ENCODE data around the gene FIBCD1. TPM values are rescaled to one million over a fixed set of nuclear protein-coding genes. Genes with fewer than 3 reads are reported as not detected.

The FIBCD1 gene
- total and polyA plus RNA-seq, 7 donors, result 0.01 TPM; not detected in 6

GRCh38 chr9:130872093-130872492 lies 67.0 kb downstream of the FIBCD1 start:
- no peak for DNase-seq
- TF ChIP-seq CTCF (IDR thresholded peaks at IDR 0.05), result no peak
- H3K27ac ChIP-seq, result no peak overlapping the region
- WGBS, 3 donors, result 90 to 92% (median 90%) methylated on average over 15 of the region's 15 CpGs
- intact Hi-C loops (cut with DNase I), result loop anchor here in 1 of 2 donors (10.0 kb wide), 1 partner anchor 257 kb away; no protein-coding TSS in a partner anchor
- no peak overlapping the region for H3K4me3 ChIP-seq
- no peak for ATAC-seq
- no peaks in the 10 kb centered on the region for H3K9me3 ChIP-seq
- H3K27me3 ChIP-seq (ENCODE audit: insufficient read depth in 3 of 3, low read length in 2 of 3), result no peaks in the 10 kb centered on the region
- peaks cover 2 to 68% of the 10 kb centered on the region in 2 donors for H3K36me3 ChIP-seq (ENCODE audit: insufficient read depth in 1 of 2, low read depth in 1 of 2)
- peaks cover 36% of the 10 kb centered on the region for H3K4me1 ChIP-seq

DNA sequence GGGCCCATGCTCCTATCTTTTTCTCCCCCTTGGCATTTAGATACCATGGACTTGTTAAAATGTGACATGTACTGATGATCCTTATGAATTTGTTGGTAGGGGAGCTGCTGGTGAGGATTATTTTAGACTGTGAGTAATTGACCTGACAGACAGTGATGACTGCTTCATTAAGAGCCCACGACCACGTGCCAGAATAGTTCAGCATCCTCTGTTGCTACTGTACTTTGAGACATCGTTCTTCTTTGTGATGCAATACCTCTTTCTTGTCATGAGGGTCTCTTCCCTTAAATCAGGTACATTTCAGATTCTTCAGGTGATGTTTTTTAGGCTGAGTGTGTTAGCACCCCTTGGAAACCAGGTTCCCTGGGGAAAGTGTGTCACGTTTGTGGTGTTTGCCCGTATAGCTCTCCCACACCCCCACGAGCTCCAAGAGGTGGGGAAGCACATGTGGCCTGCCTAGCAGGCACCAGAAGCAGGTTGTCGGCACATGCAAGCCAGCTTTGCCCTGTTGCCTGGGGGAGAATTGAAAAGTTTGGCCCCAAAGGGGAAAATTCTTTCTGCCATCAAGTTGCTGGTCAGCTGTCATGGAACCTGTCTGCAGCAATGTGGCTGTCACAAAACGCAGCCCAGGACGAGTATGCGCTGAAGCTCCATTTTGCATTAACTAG lies 67.5 kb downstream of the FIBCD1 start:
- Histone ChIP-seq H3K4me3 (no peak overlapping the region), H3K4me1 (peaks cover 39% of the 10 kb centered on the region), H3K9me3 (no peaks in the 10 kb centered on the region), H3K27ac (no peak overlapping the region), H3K27me3 (ENCODE audit: insufficient read depth in 3 of 3, low read length in 2 of 3) (no peaks in the 10 kb centered on the region), H3K36me3 (ENCODE audit: insufficient read depth in 1 of 2, low read depth in 1 of 2) (peaks cover 2 to 64% of the 10 kb centered on the region in 2 donors)
- no peak for DNase-seq
- 74 to 81% (median 77%) methylated on average over 10 of the region's 10 CpGs for WGBS, 3 donors
- no peak for TF ChIP-seq CTCF (IDR thresholded peaks at IDR 0.05)
- peak in 3 of 4 donors; percentile 54 to 57 (median 56) for ATAC-seq
- intact Hi-C loops (cut with DNase I), result loop anchor here in 1 of 2 donors (10.0 kb wide), 1 partner anchor 257 kb away; no protein-coding TSS in a partner anchor

- Histone ChIP-seq H3K27ac (no peak overlapping the region), H3K27me3 (ENCODE audit: insufficient read depth in 3 of 3, low read length in 2 of 3) (no peaks in the 10 kb centered on the region), H3K4me3 (no peak overlapping the region), H3K4me1 (peaks cover 42% of the 10 kb centered on the region), H3K9me3 (no peaks in the 10 kb centered on the region), H3K36me3 (ENCODE audit: insufficient read depth in 1 of 2, low read depth in 1 of 2) (peaks cover 2 to 57% of the 10 kb centered on the region in 2 donors)
- DNase-seq (no peak), ATAC-seq (no peak)
- TF ChIP-seq CTCF (IDR thresholded peaks at IDR 0.05), result no peak
- intact Hi-C loops (cut with DNase I), result loop anchor here in 1 of 2 donors (10.0 kb wide), 1 partner anchor 256 kb away; no protein-coding TSS in a partner anchor
- 69 to 82% (median 70%) methylated on average over 17 of the region's 17 CpGs for WGBS, 3 donors
Observed at GRCh38 chr9:130870491-130871381, 68.3 kb downstream of the FIBCD1 start.

- intact Hi-C loops (cut with DNase I), result loop anchor here in 1 of 2 donors (5.0 kb wide), 1 partner anchor 73 kb away; no protein-coding TSS in a partner anchor
- peak; percentile 65 to 70 for DNase-seq
- peaks cover 5 to 53% of the 10 kb centered on the region in 2 donors for H3K36me3 ChIP-seq (ENCODE audit: insufficient read depth in 1 of 2, low read depth in 1 of 2)
- no peak for ATAC-seq
- H3K27me3 ChIP-seq (ENCODE audit: insufficient read depth in 3 of 3, low read length in 2 of 3), result no peaks in the 10 kb centered on the region
- WGBS, 3 donors, result 70 to 82% (median 80%) methylated on average over 8 of the region's 8 CpGs
- no peak overlapping the region for H3K4me3 ChIP-seq
- H3K27ac ChIP-seq, result no peak overlapping the region
- H3K4me1 ChIP-seq, result peaks cover 42% of the 10 kb centered on the region
- TF ChIP-seq CTCF (IDR thresholded peaks at IDR 0.05), result no peak
- H3K9me3 ChIP-seq, result no peaks in the 10 kb centered on the region
Observed at GRCh38 chr9:130869250-130869649, 69.8 kb downstream of the FIBCD1 start.
